Fibroblast of lung (primary cell): Measurements from ENCODE around the gene KHNYN.

ENCODE experiments used
- CTCF ChIP-seq, 2 donors: IDR thresholded peaks in 1 of 2; conservative IDR thresholded peaks in 1 of 2; 1 replicate in 1 of 2; 2 replicates in 1 of 2; pipeline ENCODE4 v1.5.1; 2011 to 2012; ENCODE audit warnings: low read length in 2 of 2, control low read depth in 1 of 2, inconsistent platforms in 1 of 2, low read depth in 1 of 2, mild to moderate bottlenecking in 1 of 2
- EZH2 ChIP-seq: IDR thresholded peaks from 2 replicates; pipeline ENCODE4 v1.5.1; 2012; ENCODE audit warnings: low read length, control low read depth, mild to moderate bottlenecking; ENCODE audit errors: missing control alignments

GRCh38 chr14:24481622-24482324 lies 52.0 kb downstream of the KHNYN start:
- TF ChIP-seq CTCF (conservative IDR thresholded peaks at IDR 0.05 in 1 of 2, IDR thresholded peaks at IDR 0.05 in 1 of 2; ENCODE audit: low read depth in 1 of 2, low read length in 2 of 2) = peak; percentile 53 to 61
- no peak for TF ChIP-seq EZH2
